Activated CD8-positive, alpha-beta T cell treated with anti-CD3 and anti-CD28 coated beads for 36 hours (primary cell): ENCODE data around the gene AKAP13. TPM values are rescaled to one million over a fixed set of nuclear protein-coding genes. Genes with fewer than 3 reads are reported as not detected.

Source experiments
- ATAC-seq: fragments of 200-7000 bp; cut with Tn5 transposase; one replicate; pipeline ENCODE4 v1.10.0; 2021; ENCODE audit warnings: mild to moderate bottlenecking, moderate library complexity
- CTCF ChIA-PET: fragments of 350-600 bp; sonication (Branson Sonifier 250); formaldehyde crosslinking; loops from one replicate; lab custom pipeline; 2021; ENCODE audit warnings: antibody characterized with exemption; lab: Charles Lee
- POLR2A ChIA-PET: fragments of 350-600 bp; sonication (Branson Sonifier 250); formaldehyde crosslinking; loops from one replicate; lab custom pipeline; 2021; ENCODE audit warnings: antibody characterized with exemption; lab: Charles Lee
- DNase-seq: peaks from one replicate; pipeline ENCODE4 v3.0.0-alpha.2; 2020
- H3K27ac Mint-ChIP-seq: one replicate; pipeline ENCODE4 v1.8.0; 2021; ENCODE audit warnings: mild to moderate bottlenecking, mixed read lengths
- H3K27me3 Mint-ChIP-seq: one replicate; pipeline ENCODE4 v1.8.0; 2021; ENCODE audit warnings: mixed read lengths
- H3K36me3 Mint-ChIP-seq: one replicate; pipeline ENCODE4 v1.8.0; 2021; ENCODE audit warnings: low read depth, mixed read lengths
- H3K4me1 Mint-ChIP-seq: one replicate; pipeline ENCODE4 v1.8.0; 2021; ENCODE audit warnings: low read depth, mixed read lengths
- H3K4me3 Mint-ChIP-seq: one replicate; pipeline ENCODE4 v1.8.0; 2021; ENCODE audit warnings: mild to moderate bottlenecking, moderate library complexity, mixed read lengths
- H3K9me3 Mint-ChIP-seq: one replicate; pipeline ENCODE4 v1.8.0; 2021; ENCODE audit warnings: mixed read lengths
- intact Hi-C: fragments of 100-400 bp; cut with micrococcal nuclease; formaldehyde crosslinking; loops from one replicate; pipeline ENCODE4 v1.10.0; 2022
- total RNA-seq, 2 experiments: library from RNA; stranded (reverse); gene quantifications; one replicate each; pipeline ENCODE4 v1.2.3, GENCODE V29; 2021
- TF ChIP-seq, protein P1 (sequence below): fragments of 200-600 bp; IDR thresholded peaks from one replicate; pipeline ENCODE4 v1.8.0; 2022; ENCODE audit warnings: antibody characterized with exemption, mild to moderate bottlenecking

Gene AKAP13
- total RNA-seq, 2 experiments from 2014 or later, result 79.1 to 79.5 TPM

DNA sequence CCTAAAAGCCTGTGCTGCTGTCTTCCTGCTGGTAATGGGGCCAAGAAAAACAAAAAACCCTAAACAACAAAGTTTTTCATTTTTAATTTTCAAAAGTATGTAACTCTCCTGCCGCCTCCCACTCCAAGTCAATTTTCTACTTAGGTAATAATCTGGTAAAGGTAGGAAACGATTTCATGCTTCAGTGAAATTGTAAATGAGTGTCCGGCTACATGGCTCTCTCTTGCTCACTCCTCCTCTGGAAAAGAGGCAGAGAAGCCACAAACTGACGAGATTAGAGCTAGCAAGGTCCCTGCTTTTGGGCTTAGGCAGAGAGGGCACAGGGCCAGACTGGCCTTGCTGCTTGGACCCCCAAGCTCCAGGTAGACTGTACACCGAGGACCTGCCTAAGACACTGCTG, 390.9 kb downstream of the AKAP13 start:
- TF ChIP-seq, protein P1, sequence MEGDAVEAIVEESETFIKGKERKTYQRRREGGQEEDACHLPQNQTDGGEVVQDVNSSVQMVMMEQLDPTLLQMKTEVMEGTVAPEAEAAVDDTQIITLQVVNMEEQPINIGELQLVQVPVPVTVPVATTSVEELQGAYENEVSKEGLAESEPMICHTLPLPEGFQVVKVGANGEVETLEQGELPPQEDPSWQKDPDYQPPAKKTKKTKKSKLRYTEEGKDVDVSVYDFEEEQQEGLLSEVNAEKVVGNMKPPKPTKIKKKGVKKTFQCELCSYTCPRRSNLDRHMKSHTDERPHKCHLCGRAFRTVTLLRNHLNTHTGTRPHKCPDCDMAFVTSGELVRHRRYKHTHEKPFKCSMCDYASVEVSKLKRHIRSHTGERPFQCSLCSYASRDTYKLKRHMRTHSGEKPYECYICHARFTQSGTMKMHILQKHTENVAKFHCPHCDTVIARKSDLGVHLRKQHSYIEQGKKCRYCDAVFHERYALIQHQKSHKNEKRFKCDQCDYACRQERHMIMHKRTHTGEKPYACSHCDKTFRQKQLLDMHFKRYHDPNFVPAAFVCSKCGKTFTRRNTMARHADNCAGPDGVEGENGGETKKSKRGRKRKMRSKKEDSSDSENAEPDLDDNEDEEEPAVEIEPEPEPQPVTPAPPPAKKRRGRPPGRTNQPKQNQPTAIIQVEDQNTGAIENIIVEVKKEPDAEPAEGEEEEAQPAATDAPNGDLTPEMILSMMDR, result no peak
- POLR2A ChIA-PET, result no interaction called here
- Mint-ChIP-seq H3K4me1 (no peaks in the 10 kb centered on the region), H3K27me3 (no peaks in the 10 kb centered on the region), H3K4me3 (no peak overlapping the region), H3K27ac (no peak overlapping the region), H3K36me3 (no peaks in the 10 kb centered on the region), H3K9me3 (no peaks in the 10 kb centered on the region)
- intact Hi-C loops, result no loop called here
- ATAC-seq, result no peak
- CTCF ChIA-PET, result no interaction called here
- DNase-seq, result no peak

DNA sequence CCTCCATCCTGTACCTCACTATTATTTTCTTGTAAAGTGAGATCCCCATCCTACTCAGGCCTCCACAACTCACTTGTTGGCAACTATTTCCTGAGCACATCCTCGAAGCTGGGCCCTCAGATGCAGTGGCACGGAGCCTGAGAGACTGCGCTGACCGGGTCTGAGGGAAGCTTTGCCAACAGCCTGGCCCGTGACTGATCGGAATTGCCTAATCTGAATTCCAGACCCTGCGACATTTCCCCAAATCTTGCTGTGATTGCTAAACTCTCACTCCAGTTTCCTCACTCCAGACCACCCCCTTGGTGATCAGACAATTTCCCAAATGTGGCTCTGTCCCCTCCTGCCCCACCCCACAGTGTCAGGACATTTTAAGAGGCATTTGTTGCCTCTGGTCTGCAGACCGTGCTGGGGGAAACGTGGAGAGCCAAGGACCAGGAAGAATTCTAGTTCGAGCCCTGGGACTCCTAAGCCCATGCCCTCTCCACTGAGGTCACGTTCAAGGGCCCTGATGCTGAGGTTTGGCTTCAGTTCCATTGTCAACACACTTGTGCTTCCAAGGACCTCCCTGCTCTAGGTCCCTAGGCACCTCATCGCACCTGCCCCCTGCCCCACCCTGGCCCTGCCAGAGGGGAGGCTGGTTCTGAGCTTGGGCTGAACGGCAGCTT, 391.5 kb downstream of the AKAP13 start:
- H3K9me3 Mint-ChIP-seq, result no peaks in the 10 kb centered on the region
- no peaks in the 10 kb centered on the region for H3K36me3 Mint-ChIP-seq
- DNase-seq (no peak), ATAC-seq (no peak)
- POLR2A ChIA-PET, result no interaction called here
- H3K4me1 Mint-ChIP-seq, result no peaks in the 10 kb centered on the region
- intact Hi-C loops, result no loop called here
- H3K27ac Mint-ChIP-seq, result no peak overlapping the region
- TF ChIP-seq, protein P1, result no peak
- no peak overlapping the region for H3K4me3 Mint-ChIP-seq
- H3K27me3 Mint-ChIP-seq, result no peaks in the 10 kb centered on the region
- CTCF ChIA-PET, result no interaction called here

DNA sequence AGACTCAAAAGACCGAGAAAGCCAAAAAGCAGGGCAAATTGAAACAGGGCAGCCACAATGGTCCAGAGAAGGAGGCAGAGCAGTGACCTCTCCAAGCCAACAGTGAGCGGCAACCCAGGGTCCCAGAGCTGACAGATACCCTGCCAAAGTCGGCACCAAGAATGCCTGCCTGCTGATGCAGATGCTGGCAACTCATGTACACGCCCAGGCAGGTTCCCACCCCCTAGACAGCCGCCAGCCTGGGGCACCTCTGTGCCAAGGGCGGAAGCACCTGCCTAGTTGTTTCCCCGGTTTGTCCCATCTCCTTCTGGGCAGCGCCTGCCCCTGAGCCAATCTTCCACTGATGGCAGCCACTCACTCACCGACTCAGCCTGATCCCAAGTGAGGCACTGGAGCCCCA, 392.3 kb downstream of the AKAP13 start:
- Mint-ChIP-seq H3K4me3 (no peak overlapping the region), H3K27me3 (no peaks in the 10 kb centered on the region), H3K36me3 (no peaks in the 10 kb centered on the region), H3K9me3 (no peaks in the 10 kb centered on the region), H3K27ac (no peak overlapping the region), H3K4me1 (peaks cover 2% of the 10 kb centered on the region)
- POLR2A ChIA-PET, result no interaction called here
- TF ChIP-seq, protein P1, result no peak
- ATAC-seq (no peak), DNase-seq (no peak)
- CTCF ChIA-PET, result no interaction called here
- intact Hi-C loops, result no loop called here

DNA sequence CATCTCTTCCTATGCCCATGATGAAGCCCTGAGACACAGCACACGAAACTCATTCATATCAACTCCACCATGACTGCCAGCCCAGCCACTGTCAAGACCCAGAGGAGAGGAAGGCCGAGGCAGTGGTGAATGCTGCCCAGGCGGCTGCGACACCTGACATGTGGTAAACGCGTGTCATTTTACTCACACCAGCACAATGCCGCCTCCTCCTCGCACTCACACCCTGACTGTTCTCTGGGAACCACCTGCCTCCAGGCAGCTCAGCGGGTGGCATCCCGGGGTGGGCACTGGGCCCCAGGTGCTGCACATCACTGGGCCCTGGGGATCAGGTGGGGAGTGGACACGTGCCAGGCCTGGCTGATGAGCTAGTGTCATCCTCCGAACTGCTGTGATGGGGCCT, 392.8 kb downstream of the AKAP13 start:
- Mint-ChIP-seq H3K9me3 (no peaks in the 10 kb centered on the region), H3K4me3 (no peak overlapping the region), H3K36me3 (no peaks in the 10 kb centered on the region), H3K4me1 (peaks cover 2% of the 10 kb centered on the region), H3K27me3 (no peaks in the 10 kb centered on the region), H3K27ac (no peak overlapping the region)
- TF ChIP-seq, protein P1, result no peak
- intact Hi-C loops, result no loop called here
- ATAC-seq (no peak), DNase-seq (no peak)
- ChIA-PET CTCF (no interaction called here), POLR2A (no interaction called here)

DNA sequence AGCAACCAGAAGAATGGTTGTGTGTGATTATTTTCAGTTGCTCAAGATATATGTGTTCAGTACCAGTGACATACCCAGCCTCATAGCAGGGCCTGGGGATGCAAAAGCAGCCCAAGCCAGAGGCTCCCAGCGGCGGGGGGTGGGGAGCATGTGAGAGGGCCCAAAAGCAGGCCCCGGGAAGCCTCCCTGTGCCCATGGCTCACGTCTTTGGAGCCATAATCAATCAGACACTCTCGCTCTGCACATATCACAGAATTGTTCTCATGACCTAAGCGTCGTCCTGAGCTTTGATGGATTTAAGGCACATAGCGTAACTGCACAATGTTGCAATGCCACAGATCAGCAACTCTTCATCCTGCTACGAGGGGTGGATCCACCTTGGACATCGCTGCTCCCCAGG, 393.6 kb downstream of the AKAP13 start:
- Mint-ChIP-seq H3K36me3 (no peaks in the 10 kb centered on the region), H3K27ac (no peak overlapping the region), H3K4me3 (no peak overlapping the region), H3K9me3 (no peaks in the 10 kb centered on the region), H3K4me1 (peaks cover 2% of the 10 kb centered on the region), H3K27me3 (no peaks in the 10 kb centered on the region)
- POLR2A ChIA-PET, result no interaction called here
- DNase-seq (no peak), ATAC-seq (no peak)
- CTCF ChIA-PET, result no interaction called here
- intact Hi-C loops, result no loop called here
- TF ChIP-seq, protein P1, result no peak
